CD4-positive, alpha-beta T cell treated with Interferon alpha-2 for 1 hour (primary cell): ENCODE measurements around the gene CDC14B.
"Not testable (repeated sequence)": the region's sequence is repeated elsewhere in the genome, so short reads cannot be mapped to it uniquely, and the experiment has no call there.

ENCODE experiments used
- DNase-seq, 2 donors: peaks; one replicate each; pipeline ENCODE4 v3.0.0-alpha.2; 2020 to 2022

CDC14B gene

GRCh38 chr9:96532173-96532572 lies 87.5 kb downstream of the CDC14B start:
- no peak for DNase-seq

- no peak for DNase-seq
These were observed 94.9 kb downstream of the CDC14B start for GRCh38 chr9:96524764-96525163.

GRCh38 chr9:96524045-96524444 lies 95.6 kb downstream of the CDC14B start:
- DNase-seq, result no peak

- DNase-seq, result no peak
These were observed 96.3 kb downstream of the CDC14B start for GRCh38 chr9:96523374-96523773.

GRCh38 chr9:96522366-96522765 lies 97.3 kb downstream of the CDC14B start:
- DNase-seq, result peak in 1 of 2 donors; percentile 2

- DNase-seq, result no peak
These were observed 99.9 kb downstream of the CDC14B start for GRCh38 chr9:96519787-96520186.

- DNase-seq, result no peak
These were observed 100.5 kb downstream of the CDC14B start for GRCh38 chr9:96519095-96519494.

GRCh38 chr9:96515621-96516470 lies 103.8 kb downstream of the CDC14B start:
- no peak for DNase-seq

- no peak for DNase-seq
These were observed 104.9 kb downstream of the CDC14B start for GRCh38 chr9:96514800-96515158.

GRCh38 chr9:96514108-96514799 lies 105.4 kb downstream of the CDC14B start:
- no peak for DNase-seq

- DNase-seq, result no peak
These were observed 106.0 kb downstream of the CDC14B start for GRCh38 chr9:96513622-96514021.

- no peak for DNase-seq
These were observed 107.4 kb downstream of the CDC14B start for GRCh38 chr9:96512240-96512639.

GRCh38 chr9:96510258-96510657 lies 109.4 kb downstream of the CDC14B start:
- DNase-seq, result no peak

- no peak for DNase-seq
These were observed 109.8 kb downstream of the CDC14B start for GRCh38 chr9:96509848-96510247.

- DNase-seq, result no peak
These were observed 110.6 kb downstream of the CDC14B start for GRCh38 chr9:96509026-96509425.

- DNase-seq, result no peak
These were observed 111.3 kb downstream of the CDC14B start for GRCh38 chr9:96508227-96508940.

- no peak for DNase-seq
These were observed 114.2 kb downstream of the CDC14B start for GRCh38 chr9:96505316-96505991.

GRCh38 chr9:96503918-96504317 lies 115.7 kb downstream of the CDC14B start:
- DNase-seq, result no peak

GRCh38 chr9:96503374-96503748 lies 116.3 kb downstream of the CDC14B start:
- DNase-seq, result not testable (repeated sequence)

GRCh38 chr9:96502539-96503373 lies 116.9 kb downstream of the CDC14B start:
- DNase-seq, result no peak

GRCh38 chr9:96501633-96502538 lies 117.8 kb downstream of the CDC14B start:
- DNase-seq, result no peak
